WTC11 (cell line): ENCODE data around the gene WDR36. TPM values are rescaled to one million over a fixed set of nuclear protein-coding genes. Genes with fewer than 3 reads are reported as not detected.
A peak's percentile ranks its signal among the peaks of the same experiment; 100 is the strongest.

ENCODE experiments used
- ATAC-seq: fragments of 200-7000 bp; cut with Tn5 transposase; 2 replicates; pipeline ENCODE4 v1.10.0; 2021; ENCODE audit warnings: mild to moderate bottlenecking, moderate library complexity
- CTCF ChIA-PET: fragments of 300-600 bp; sonication (Branson Sonifier 250); formaldehyde crosslinking; loops from one replicate; lab custom pipeline; 2021; ENCODE audit warnings: antibody characterized with exemption; lab: Charles Lee
- POLR2A ChIA-PET: fragments of 350-600 bp; sonication (Branson Sonifier 250); formaldehyde crosslinking; loops from one replicate; lab custom pipeline; 2021; ENCODE audit warnings: antibody characterized with exemption; lab: Charles Lee
- DNase-seq: peaks from one replicate; pipeline ENCODE4 v3.0.0; 2021; ENCODE audit warnings: low spot score
- H3K27ac Mint-ChIP-seq: 2 replicates; pipeline ENCODE4 v1.8.0; 2021; ENCODE audit warnings: mixed read lengths
- H3K27me3 Mint-ChIP-seq: 2 replicates; pipeline ENCODE4 v1.8.0; 2021; ENCODE audit warnings: low read depth, mild to moderate bottlenecking, moderate library complexity, mixed read lengths
- H3K36me3 Mint-ChIP-seq: 2 replicates; pipeline ENCODE4 v1.8.0; 2021; ENCODE audit warnings: mixed read lengths
- H3K4me1 Mint-ChIP-seq: 2 replicates; pipeline ENCODE4 v1.8.0; 2022; ENCODE audit warnings: mixed read lengths
- H3K4me3 Mint-ChIP-seq: 2 replicates; pipeline ENCODE4 v1.8.0; 2021; ENCODE audit warnings: mild to moderate bottlenecking, moderate library complexity, mixed read lengths
- H3K9me3 Mint-ChIP-seq: 2 replicates; pipeline ENCODE4 v1.8.0; 2021; ENCODE audit warnings: mixed read lengths
- CTCF ChIP-seq: fragments of 200-600 bp; IDR thresholded peaks from 2 replicates; pipeline ENCODE4 v1.8.0; 2022; ENCODE audit warnings: antibody characterized with exemption
- FOXJ3 ChIP-seq: sonication (generic); formaldehyde crosslinking; IDR thresholded peaks from 2 replicates; pipeline ENCODE4 v1.9.0; 2021; ENCODE audit warnings: missing genetic modification reagents, mild to moderate bottlenecking, borderline replicate concordance
- NFATC4 ChIP-seq: fragments of 250-450 bp; sonication (Bioruptor Pico); IDR thresholded peaks from 2 replicates; pipeline ENCODE4 v1.9.0; 2021; ENCODE audit warnings: mild to moderate bottlenecking
- NFYB ChIP-seq: sonication (generic); formaldehyde crosslinking; conservative IDR thresholded peaks from 2 replicates; pipeline ENCODE4 v1.8.0; 2022; ENCODE audit warnings: low read depth, missing genetic modification reagents
- RORB ChIP-seq: fragments of 250-450 bp; sonication (Bioruptor Pico); IDR thresholded peaks from 2 replicates; pipeline ENCODE4 v1.9.0; 2021; ENCODE audit warnings: mild to moderate bottlenecking
- TEAD1 ChIP-seq: sonication (generic); formaldehyde crosslinking; IDR thresholded peaks from 2 replicates; pipeline ENCODE4 v1.8.0; 2022; ENCODE audit warnings: mild to moderate bottlenecking, missing genetic modification reagents
- ZNF121 ChIP-seq: sonication (generic); formaldehyde crosslinking; IDR thresholded peaks from 2 replicates; pipeline ENCODE4 v1.8.0; 2023; ENCODE audit warnings: missing genetic modification reagents
- ZNF281 ChIP-seq: sonication (generic); formaldehyde crosslinking; IDR thresholded peaks from 2 replicates; pipeline ENCODE4 v1.8.0; 2023; ENCODE audit warnings: mild to moderate bottlenecking, missing genetic modification reagents
- ZNF317 ChIP-seq: sonication (generic); formaldehyde crosslinking; IDR thresholded peaks from 2 replicates; pipeline ENCODE4 v1.8.1; 2023; ENCODE audit warnings: low read depth, mild to moderate bottlenecking, moderate library complexity, missing genetic modification reagents, borderline replicate concordance
- ZNF532 ChIP-seq: fragments of 250-450 bp; sonication (Bioruptor Pico); IDR thresholded peaks from 2 replicates; pipeline ENCODE4 v1.9.0; 2021; ENCODE audit warnings: mild to moderate bottlenecking, borderline replicate concordance
- total RNA-seq: library from RNA; stranded (reverse); gene quantifications from 3 replicates; pipeline ENCODE4 v1.2.3, GENCODE V29; 2021
- TF ChIP-seq, protein P1 (sequence below): sonication (generic); formaldehyde crosslinking; IDR thresholded peaks from 2 replicates; pipeline ENCODE4 v1.8.0; 2022; ENCODE audit warnings: mild to moderate bottlenecking, missing genetic modification reagents
- TF ChIP-seq, protein P2 (sequence below): sonication (generic); formaldehyde crosslinking; IDR thresholded peaks from 2 replicates; pipeline ENCODE4 v1.8.1; 2023; ENCODE audit warnings: mild to moderate bottlenecking, missing genetic modification reagents, borderline replicate concordance

Gene WDR36
- total RNA-seq, 1 experiment from 2014 or later = 34.1 TPM

- H3K27ac Mint-ChIP-seq = no peak overlapping the region
- CTCF ChIA-PET = interaction anchor here (0.9 to 3.2 kb wide), 12 partner anchors 10 to 314 kb away, joined by 3 to 51 read pairs (median 3); partner anchors contain the start of gene CAMK4
- H3K36me3 Mint-ChIP-seq = no peaks in the 10 kb centered on the region
- no peaks in the 10 kb centered on the region for H3K9me3 Mint-ChIP-seq
- ATAC-seq = peak; percentile 83
- no peak overlapping the region for H3K4me3 Mint-ChIP-seq
- TF ChIP-seq ZNF121 (CRISPR knock-in tag) (no peak), ZNF281 (CRISPR knock-in tag) (no peak), CTCF (peak; percentile 99)
- TF ChIP-seq, all 79 proteins: peak for 1
- POLR2A ChIA-PET = no interaction called here
- no peaks in the 10 kb centered on the region for H3K4me1 Mint-ChIP-seq
- H3K27me3 Mint-ChIP-seq = no peaks in the 10 kb centered on the region
- peak; percentile 81 for DNase-seq
Measured at GRCh38 chr5:111158105-111158744, 66.1 kb downstream of the WDR36 start.

- peaks cover 4% of the 10 kb centered on the region; the same call in 1 of the 2 replicates for H3K4me1 Mint-ChIP-seq
- ChIA-PET CTCF (interaction anchor here (0.8 to 4.9 kb wide), 7 partner anchors 10 to 391 kb away, joined by 3 to 36 read pairs (median 6); partner anchors contain the start of gene CAMK4), POLR2A (no interaction called here)
- H3K27ac Mint-ChIP-seq = no peak overlapping the region
- no peaks in the 10 kb centered on the region for H3K9me3 Mint-ChIP-seq
- H3K27me3 Mint-ChIP-seq = no peaks in the 10 kb centered on the region
- ATAC-seq = peak; percentile 70
- no peaks in the 10 kb centered on the region for H3K36me3 Mint-ChIP-seq
- TF ChIP-seq, protein P1, sequence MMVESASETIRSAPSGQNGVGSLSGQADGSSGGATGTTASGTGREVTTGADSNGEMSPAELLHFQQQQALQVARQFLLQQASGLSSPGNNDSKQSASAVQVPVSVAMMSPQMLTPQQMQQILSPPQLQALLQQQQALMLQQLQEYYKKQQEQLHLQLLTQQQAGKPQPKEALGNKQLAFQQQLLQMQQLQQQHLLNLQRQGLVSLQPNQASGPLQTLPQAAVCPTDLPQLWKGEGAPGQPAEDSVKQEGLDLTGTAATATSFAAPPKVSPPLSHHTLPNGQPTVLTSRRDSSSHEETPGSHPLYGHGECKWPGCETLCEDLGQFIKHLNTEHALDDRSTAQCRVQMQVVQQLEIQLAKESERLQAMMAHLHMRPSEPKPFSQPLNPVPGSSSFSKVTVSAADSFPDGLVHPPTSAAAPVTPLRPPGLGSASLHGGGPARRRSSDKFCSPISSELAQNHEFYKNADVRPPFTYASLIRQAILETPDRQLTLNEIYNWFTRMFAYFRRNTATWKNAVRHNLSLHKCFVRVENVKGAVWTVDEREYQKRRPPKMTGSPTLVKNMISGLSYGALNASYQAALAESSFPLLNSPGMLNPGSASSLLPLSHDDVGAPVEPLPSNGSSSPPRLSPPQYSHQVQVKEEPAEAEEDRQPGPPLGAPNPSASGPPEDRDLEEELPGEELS (CRISPR knock-in tag) = no peak
- TF ChIP-seq, protein P2, sequence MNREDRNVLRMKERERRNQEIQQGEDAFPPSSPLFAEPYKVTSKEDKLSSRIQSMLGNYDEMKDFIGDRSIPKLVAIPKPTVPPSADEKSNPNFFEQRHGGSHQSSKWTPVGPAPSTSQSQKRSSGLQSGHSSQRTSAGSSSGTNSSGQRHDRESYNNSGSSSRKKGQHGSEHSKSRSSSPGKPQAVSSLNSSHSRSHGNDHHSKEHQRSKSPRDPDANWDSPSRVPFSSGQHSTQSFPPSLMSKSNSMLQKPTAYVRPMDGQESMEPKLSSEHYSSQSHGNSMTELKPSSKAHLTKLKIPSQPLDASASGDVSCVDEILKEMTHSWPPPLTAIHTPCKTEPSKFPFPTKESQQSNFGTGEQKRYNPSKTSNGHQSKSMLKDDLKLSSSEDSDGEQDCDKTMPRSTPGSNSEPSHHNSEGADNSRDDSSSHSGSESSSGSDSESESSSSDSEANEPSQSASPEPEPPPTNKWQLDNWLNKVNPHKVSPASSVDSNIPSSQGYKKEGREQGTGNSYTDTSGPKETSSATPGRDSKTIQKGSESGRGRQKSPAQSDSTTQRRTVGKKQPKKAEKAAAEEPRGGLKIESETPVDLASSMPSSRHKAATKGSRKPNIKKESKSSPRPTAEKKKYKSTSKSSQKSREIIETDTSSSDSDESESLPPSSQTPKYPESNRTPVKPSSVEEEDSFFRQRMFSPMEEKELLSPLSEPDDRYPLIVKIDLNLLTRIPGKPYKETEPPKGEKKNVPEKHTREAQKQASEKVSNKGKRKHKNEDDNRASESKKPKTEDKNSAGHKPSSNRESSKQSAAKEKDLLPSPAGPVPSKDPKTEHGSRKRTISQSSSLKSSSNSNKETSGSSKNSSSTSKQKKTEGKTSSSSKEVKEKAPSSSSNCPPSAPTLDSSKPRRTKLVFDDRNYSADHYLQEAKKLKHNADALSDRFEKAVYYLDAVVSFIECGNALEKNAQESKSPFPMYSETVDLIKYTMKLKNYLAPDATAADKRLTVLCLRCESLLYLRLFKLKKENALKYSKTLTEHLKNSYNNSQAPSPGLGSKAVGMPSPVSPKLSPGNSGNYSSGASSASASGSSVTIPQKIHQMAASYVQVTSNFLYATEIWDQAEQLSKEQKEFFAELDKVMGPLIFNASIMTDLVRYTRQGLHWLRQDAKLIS (CRISPR knock-in tag) = no peak
- TF ChIP-seq TEAD1 = no peak
- TF ChIP-seq ZNF317 = no peak
- TF ChIP-seq NFATC4 (CRISPR knock-in tag) = no peak
- no peak for TF ChIP-seq FOXJ3 (CRISPR knock-in tag)
- TF ChIP-seq ZNF532 = no peak
- no peak for TF ChIP-seq RORB
- no peak for TF ChIP-seq NFYB (CRISPR knock-in tag)
- TF ChIP-seq, all 79 proteins: peak for 0
- no peak overlapping the region for H3K4me3 Mint-ChIP-seq
- DNase-seq = no peak
Measured at GRCh38 chr5:111159845-111160244, 67.7 kb downstream of the WDR36 start.
